Osteocyte (in vitro differentiated cells): Measurements from ENCODE around the gene SLIRP. TPM values are rescaled to one million over a fixed set of nuclear protein-coding genes. Genes with fewer than 3 reads are reported as not detected.
"Not testable (repeated sequence)": the region's sequence is repeated elsewhere in the genome, so short reads cannot be mapped to it uniquely, and the experiment has no call there.

ENCODE experiments used
- DNase-seq: peaks from one replicate; pipeline ENCODE4 v3.0.0; 2021; ENCODE audit warnings: mixed read lengths; ENCODE audit not compliant: unreplicated experiment; ENCODE audit errors: extremely low spot score
- H3K27ac Mint-ChIP-seq: one replicate; pipeline ENCODE4 v1.8.0; 2021; ENCODE audit warnings: mild to moderate bottlenecking, mixed read lengths; ENCODE audit not compliant: unreplicated experiment
- H3K27me3 Mint-ChIP-seq: one replicate; pipeline ENCODE4 v1.8.0; 2021; ENCODE audit warnings: mixed read lengths; ENCODE audit not compliant: unreplicated experiment
- H3K36me3 Mint-ChIP-seq: one replicate; pipeline ENCODE4 v1.8.0; 2021; ENCODE audit warnings: mixed read lengths; ENCODE audit not compliant: unreplicated experiment
- H3K4me1 Mint-ChIP-seq: one replicate; pipeline ENCODE4 v1.8.0; 2021; ENCODE audit warnings: mixed read lengths; ENCODE audit not compliant: unreplicated experiment
- H3K4me3 Mint-ChIP-seq: one replicate; pipeline ENCODE4 v1.8.0; 2021; ENCODE audit warnings: mild to moderate bottlenecking, moderate library complexity, mixed read lengths; ENCODE audit not compliant: unreplicated experiment
- H3K9me3 Mint-ChIP-seq: one replicate; pipeline ENCODE4 v1.8.0; 2021; ENCODE audit warnings: mixed read lengths; ENCODE audit not compliant: unreplicated experiment
- total RNA-seq: library from RNA; stranded (reverse); gene quantifications from 2 replicates; pipeline ENCODE4 v1.2.1, GENCODE V29; 2021
- TF ChIP-seq, protein P1 (sequence below): fragments of 200-600 bp; sonication (generic); IDR thresholded peaks from 2 replicates; pipeline ENCODE4 v1.5.0; 2021; ENCODE audit warnings: antibody characterized with exemption, mild to moderate bottlenecking, moderate library complexity

SLIRP gene
- total RNA-seq, 1 donor from 2014 or later, result 76.2 TPM

- TF ChIP-seq, protein P1, sequence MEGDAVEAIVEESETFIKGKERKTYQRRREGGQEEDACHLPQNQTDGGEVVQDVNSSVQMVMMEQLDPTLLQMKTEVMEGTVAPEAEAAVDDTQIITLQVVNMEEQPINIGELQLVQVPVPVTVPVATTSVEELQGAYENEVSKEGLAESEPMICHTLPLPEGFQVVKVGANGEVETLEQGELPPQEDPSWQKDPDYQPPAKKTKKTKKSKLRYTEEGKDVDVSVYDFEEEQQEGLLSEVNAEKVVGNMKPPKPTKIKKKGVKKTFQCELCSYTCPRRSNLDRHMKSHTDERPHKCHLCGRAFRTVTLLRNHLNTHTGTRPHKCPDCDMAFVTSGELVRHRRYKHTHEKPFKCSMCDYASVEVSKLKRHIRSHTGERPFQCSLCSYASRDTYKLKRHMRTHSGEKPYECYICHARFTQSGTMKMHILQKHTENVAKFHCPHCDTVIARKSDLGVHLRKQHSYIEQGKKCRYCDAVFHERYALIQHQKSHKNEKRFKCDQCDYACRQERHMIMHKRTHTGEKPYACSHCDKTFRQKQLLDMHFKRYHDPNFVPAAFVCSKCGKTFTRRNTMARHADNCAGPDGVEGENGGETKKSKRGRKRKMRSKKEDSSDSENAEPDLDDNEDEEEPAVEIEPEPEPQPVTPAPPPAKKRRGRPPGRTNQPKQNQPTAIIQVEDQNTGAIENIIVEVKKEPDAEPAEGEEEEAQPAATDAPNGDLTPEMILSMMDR, result no peak
- Mint-ChIP-seq H3K36me3 (peaks cover 44% of the 10 kb centered on the region), H3K27ac (no peak overlapping the region), H3K9me3 (no peaks in the 10 kb centered on the region), H3K4me3 (no peak overlapping the region), H3K27me3 (no peaks in the 10 kb centered on the region), H3K4me1 (no peaks in the 10 kb centered on the region)
- DNase-seq, result no peak
Measured at GRCh38 chr14:77738559-77739250, 30.8 kb downstream of the SLIRP start.

DNA sequence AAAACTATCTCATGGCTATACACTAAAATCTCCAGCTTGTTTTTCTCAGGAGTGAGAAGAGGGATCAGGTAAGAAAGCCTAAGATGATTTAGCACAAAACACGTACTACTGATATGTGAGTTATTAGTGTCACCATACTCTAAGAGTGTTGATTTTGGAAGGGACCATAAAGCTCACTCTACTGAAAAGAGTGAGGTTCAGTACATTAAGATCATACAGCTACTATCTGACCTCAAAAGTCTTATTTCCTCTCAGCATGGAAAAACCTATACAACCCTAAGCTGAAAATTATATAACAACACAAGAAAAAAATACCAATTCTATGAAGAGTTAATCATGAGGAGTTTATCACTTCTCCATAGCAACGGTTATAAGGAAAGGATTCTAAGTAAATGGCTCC, 33.5 kb downstream of the SLIRP start:
- Mint-ChIP-seq H3K27me3 (no peaks in the 10 kb centered on the region), H3K9me3 (no peaks in the 10 kb centered on the region), H3K27ac (no peak overlapping the region), H3K36me3 (peaks cover 37% of the 10 kb centered on the region), H3K4me3 (no peak overlapping the region), H3K4me1 (no peaks in the 10 kb centered on the region)
- TF ChIP-seq, protein P1, result no peak
- DNase-seq, result no peak

DNA sequence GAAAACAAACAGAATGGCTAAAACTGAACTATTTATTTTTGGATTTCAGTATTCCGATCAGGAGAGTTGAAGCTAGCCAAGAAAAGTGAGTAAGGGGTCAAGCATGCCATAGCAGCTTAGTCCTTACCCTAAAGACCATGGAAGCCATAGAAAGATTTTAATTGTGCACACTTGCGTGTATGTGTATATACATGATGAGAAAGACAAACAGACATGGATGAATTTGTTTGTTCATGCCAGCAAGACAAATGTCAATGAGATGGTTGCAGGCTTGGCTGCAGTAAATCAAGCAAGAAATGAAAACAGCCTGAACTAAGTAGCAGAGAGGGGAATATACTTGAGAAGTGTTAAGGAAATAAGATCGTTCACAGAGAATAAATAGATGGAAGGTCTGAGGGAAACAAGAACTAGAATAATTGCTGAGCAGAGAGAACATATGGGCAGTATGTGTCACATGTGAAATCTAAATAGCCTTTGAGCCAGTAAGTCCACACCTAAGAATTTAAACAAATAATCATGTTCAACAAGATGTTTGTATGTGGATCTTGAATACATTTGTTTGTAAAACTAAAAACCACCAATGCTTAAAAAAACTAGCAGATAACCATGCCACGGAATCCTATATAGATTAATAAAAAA, 38.3 kb downstream of the SLIRP start:
- Mint-ChIP-seq H3K36me3 (peaks cover 47% of the 10 kb centered on the region), H3K4me3 (no peak overlapping the region), H3K9me3 (no peaks in the 10 kb centered on the region), H3K4me1 (no peaks in the 10 kb centered on the region), H3K27me3 (no peaks in the 10 kb centered on the region), H3K27ac (no peak overlapping the region)
- TF ChIP-seq, protein P1, result no peak
- DNase-seq, result no peak

DNA sequence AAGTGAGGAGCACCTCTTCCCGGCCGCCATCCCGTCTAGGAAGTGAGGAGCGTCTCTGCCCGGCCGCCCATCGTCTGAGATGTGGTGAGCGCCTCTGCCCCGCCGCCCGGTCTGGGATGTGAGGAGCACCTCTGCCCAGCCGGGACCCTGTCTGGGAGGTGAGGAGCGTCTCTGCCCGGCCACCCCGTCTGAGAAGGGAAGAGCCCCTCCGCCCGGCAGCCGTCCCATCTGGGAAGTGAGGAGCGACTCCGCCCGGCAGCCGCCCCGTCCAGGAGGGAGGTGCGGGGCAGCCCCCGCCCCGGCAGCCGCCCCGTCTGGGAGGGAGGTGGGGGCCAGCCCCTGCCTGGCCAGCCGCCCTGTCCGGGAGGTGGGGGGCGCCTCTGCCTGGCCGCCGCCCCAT, 39.5 kb downstream of the SLIRP start:
- not testable (repeated sequence) for H3K4me1 Mint-ChIP-seq, H3K4me3 Mint-ChIP-seq, H3K27me3 Mint-ChIP-seq, DNase-seq, H3K9me3 Mint-ChIP-seq, H3K27ac Mint-ChIP-seq
- peaks cover 44% of the 10 kb centered on the region for H3K36me3 Mint-ChIP-seq

GRCh38 chr14:77752266-77752665, 44.4 kb downstream of the SLIRP start:
- no peak overlapping the region for H3K4me3 Mint-ChIP-seq
- peaks cover 38% of the 10 kb centered on the region for H3K36me3 Mint-ChIP-seq
- H3K9me3 Mint-ChIP-seq, result no peaks in the 10 kb centered on the region
- no peak overlapping the region for H3K27ac Mint-ChIP-seq
- no peaks in the 10 kb centered on the region for H3K4me1 Mint-ChIP-seq
- TF ChIP-seq, protein P1, result no peak
- no peak for DNase-seq
- no peaks in the 10 kb centered on the region for H3K27me3 Mint-ChIP-seq
